GM03348 (cell line): ENCODE results near the gene ARHGEF17.
A peak's percentile ranks its signal among the peaks of the same experiment; 100 is the strongest.
"Not testable (repeated sequence)": the region's sequence is repeated elsewhere in the genome, so short reads cannot be mapped to it uniquely, and the experiment has no call there.

Source experiments
- DNase-seq: peaks from one replicate; pipeline ENCODE4 v3.0.0; 2012; ENCODE audit warnings: low spot score

Gene ARHGEF17

GRCh38 chr11:73271936-73272679, 36.0 kb upstream of the ARHGEF17 start, which contains the start of gene P2RY6:
Gene P2RY6 (plus strand): TSS chr11:73272338. CDS start chr11:73296519, 24,181 bp downstream.
- peak; percentile 29 for DNase-seq

GRCh38 chr11:73272680-73273038, 35.4 kb upstream of the ARHGEF17 start:
- DNase-seq, result no peak

GRCh38 chr11:73273222-73273895, 34.7 kb upstream of the ARHGEF17 start:
- DNase-seq, result no peak

GRCh38 chr11:73274191-73274590, 33.9 kb upstream of the ARHGEF17 start:
- DNase-seq, result not testable (repeated sequence)

- no peak for DNase-seq
These were observed 33.2 kb upstream of the ARHGEF17 start for GRCh38 chr11:73274722-73275380.

GRCh38 chr11:73275381-73275750, 32.7 kb upstream of the ARHGEF17 start:
- DNase-seq, result no peak

- no peak for DNase-seq
These were observed 30.6 kb upstream of the ARHGEF17 start for GRCh38 chr11:73277467-73277866.

GRCh38 chr11:73280626-73281025, 27.4 kb upstream of the ARHGEF17 start:
- DNase-seq, result no peak

- DNase-seq, result no peak
These were observed 26.8 kb upstream of the ARHGEF17 start for GRCh38 chr11:73281201-73281741.

- no peak for DNase-seq
These were observed 26.0 kb upstream of the ARHGEF17 start for GRCh38 chr11:73281796-73282660.

- no peak for DNase-seq
These were observed 24.6 kb upstream of the ARHGEF17 start for GRCh38 chr11:73283276-73284000.

- no peak for DNase-seq
These were observed 24.0 kb upstream of the ARHGEF17 start for GRCh38 chr11:73284106-73284505.

- no peak for DNase-seq
These were observed 22.4 kb upstream of the ARHGEF17 start for GRCh38 chr11:73285721-73286120.

GRCh38 chr11:73286240-73286810, 21.8 kb upstream of the ARHGEF17 start:
- no peak for DNase-seq

- no peak for DNase-seq
These were observed 20.5 kb upstream of the ARHGEF17 start for GRCh38 chr11:73287400-73288101.

- no peak for DNase-seq
These were observed 19.7 kb upstream of the ARHGEF17 start for GRCh38 chr11:73288192-73288872.

- DNase-seq, result peak; percentile 92
These were observed 19.0 kb upstream of the ARHGEF17 start for GRCh38 chr11:73288873-73289707.

- no peak for DNase-seq
These were observed 17.5 kb upstream of the ARHGEF17 start for GRCh38 chr11:73290536-73290935.

- DNase-seq, result no peak
These were observed 16.9 kb upstream of the ARHGEF17 start for GRCh38 chr11:73291196-73291595.
